Keratinocyte (primary cell): Measurements from ENCODE around the gene NUP214. TPM values are rescaled to one million over a fixed set of nuclear protein-coding genes. Genes with fewer than 3 reads are reported as not detected.

Source experiments
- DNase-seq: peaks from one replicate; pipeline ENCODE4 v3.0.0-alpha.2; 2011; ENCODE audit warnings: low read depth, missing footprints, low spot score
- FAIRE-seq: peaks from 2 replicates; lab custom pipeline; 2011; peaks lifted over from hg19 to GRCh38; lab: Jason Lieb, UNC
- H2AFZ ChIP-seq: 2 replicates; pipeline ENCODE4 v1.6.0; 2012; ENCODE audit warnings: low read length, control low read depth, inconsistent platforms; ENCODE audit not compliant: control insufficient read depth
- H3K27ac ChIP-seq: 2 replicates; pipeline ENCODE4 v1.5.1; 2011; ENCODE audit warnings: low read length; ENCODE audit not compliant: control insufficient read depth, insufficient read depth
- H3K27me3 ChIP-seq: 3 replicates; pipeline ENCODE4 v1.6.0; 2011; ENCODE audit warnings: low read length; ENCODE audit not compliant: control insufficient read depth, insufficient read depth; ENCODE audit errors: extremely low read depth
- H3K36me3 ChIP-seq, 2 experiments: 2 replicates in 1 of 2; 3 replicates in 1 of 2; pipeline ENCODE4 v1.5.1; 2011; ENCODE audit warnings: low read length in 2 of 2, mild to moderate bottlenecking in 1 of 2; ENCODE audit not compliant: control insufficient read depth in 2 of 2, insufficient read depth in 2 of 2; ENCODE audit errors: extremely low read depth in 1 of 2
- H3K4me1 ChIP-seq: 3 replicates; pipeline ENCODE4 v1.5.1; 2011; ENCODE audit warnings: low read length; ENCODE audit not compliant: control insufficient read depth, insufficient read depth; ENCODE audit errors: extremely low read depth
- H3K4me2 ChIP-seq: 3 replicates; pipeline ENCODE4 v1.6.0; 2011; ENCODE audit warnings: low read depth, low read length; ENCODE audit not compliant: control insufficient read depth, insufficient read depth; ENCODE audit errors: extremely low read depth
- H3K4me3 ChIP-seq, 3 experiments: fragments of 200-600 bp in 1 of 3; sonication (generic) in 1 of 3; 2 replicates in 2 of 3; 3 replicates in 1 of 3; pipeline ENCODE4 v1.5.1; 2011 to 2016; ENCODE audit warnings: low read length in 3 of 3, mild to moderate bottlenecking in 3 of 3, control low read depth in 2 of 3, inconsistent platforms in 1 of 3, low read depth in 1 of 3, mixed read lengths in 1 of 3, mixed run types in 1 of 3, moderate library complexity in 1 of 3; ENCODE audit not compliant: control insufficient read depth in 2 of 3, insufficient read depth in 2 of 3; ENCODE audit errors: extremely low read depth in 1 of 3
- H3K79me2 ChIP-seq: 2 replicates; pipeline ENCODE4 v1.6.0; 2012; ENCODE audit warnings: low read length; ENCODE audit not compliant: control insufficient read depth, insufficient read depth
- H3K9ac ChIP-seq: 3 replicates; pipeline ENCODE4 v1.6.0; 2011; ENCODE audit warnings: low read length; ENCODE audit not compliant: control insufficient read depth, insufficient read depth; ENCODE audit errors: extremely low read depth
- H3K9me1 ChIP-seq: 3 replicates; pipeline ENCODE4 v1.6.0; 2011; ENCODE audit warnings: low read length; ENCODE audit not compliant: control insufficient read depth, insufficient read depth; ENCODE audit errors: extremely low read depth
- H3K9me3 ChIP-seq: 2 replicates; pipeline ENCODE4 v1.5.1; 2012; ENCODE audit warnings: low read depth, low read length; ENCODE audit not compliant: control insufficient read depth
- H4K20me1 ChIP-seq: 3 replicates; pipeline ENCODE4 v1.6.0; 2011; ENCODE audit warnings: low read length; ENCODE audit not compliant: control insufficient read depth, insufficient read depth; ENCODE audit errors: extremely low read depth
- CTCF ChIP-seq, 3 experiments: IDR thresholded peaks in 1 of 3; conservative IDR thresholded peaks in 1 of 3; optimal IDR thresholded peaks in 1 of 3; 2 replicates in 2 of 3; 3 replicates in 1 of 3; pipeline versions ENCODE3 to v1.5.1; 2011; ENCODE audit warnings: low read length in 3 of 3, mild to moderate bottlenecking in 3 of 3, moderate library complexity in 2 of 3, control low read depth in 1 of 3, inconsistent platforms in 1 of 3; ENCODE audit not compliant: insufficient read depth in 2 of 3; ENCODE audit errors: extremely low read depth in 1 of 3
- EZH2 ChIP-seq: IDR thresholded peaks from one replicate; pipeline ENCODE4 v1.6.1; 2012; ENCODE audit warnings: inconsistent platforms, mild to moderate bottlenecking, low read length, moderate library complexity
- dilution Hi-C: fragments of 300-500 bp; cut with MboI; formaldehyde crosslinking; loops from one replicate; pipeline ENCODE4 v1.7.0; 2020; ENCODE audit warnings: low sequenced_read_pairs; ENCODE audit not compliant: extremely low pct_ligation_motif_present
- polyA plus RNA-seq, 5 experiments: library from polyadenylated mRNA; depleted of rRNA in 3 of 5; stranded (reverse) in 3 of 5; stranded (forward) in 1 of 5; unstranded in 1 of 5; fragments of >200 nt; gene quantifications; 1 replicate in 1 of 5; 2 replicates in 3 of 5; 3 replicates in 1 of 5; pipeline versions ENCODE4 v1.2.1 to v1.2.3, GENCODE V29; 2011 to 2012; ENCODE audit warnings: missing spikeins in 2 of 5, low read depth in 1 of 5, low replicate concordance in 1 of 5

Gene NUP214
- polyA plus RNA-seq, 1 donor (not counting 4 experiments of a cell fraction or from before 2014, with no cell fraction given) = 7.3 TPM

GRCh38 chr9:131081868-131082267 lies 43.5 kb upstream of the NUP214 start:
- FAIRE-seq (no peak), DNase-seq (no peak)
- no peaks in the 10 kb centered on the region for H4K20me1 ChIP-seq
- no peak overlapping the region for H2AFZ ChIP-seq
- H3K4me3 ChIP-seq = no peak overlapping the region
- no peaks in the 10 kb centered on the region for H3K9me3 ChIP-seq
- TF ChIP-seq EZH2 (no peak), CTCF (optimal IDR thresholded peaks at IDR 0.05 in 1 of 3, IDR thresholded peaks at IDR 0.05 in 1 of 3, conservative IDR thresholded peaks at IDR 0.05 in 1 of 3; ENCODE audit: extremely low read depth in 1 of 3, insufficient read depth in 2 of 3, low read length in 3 of 3) (no peak)
- H3K9ac ChIP-seq = no peak overlapping the region
- H3K79me2 ChIP-seq = no peaks in the 10 kb centered on the region
- H3K4me1 ChIP-seq = peaks cover 11% of the 10 kb centered on the region
- dilution Hi-C loops = no loop called here
- H3K36me3 ChIP-seq = no peaks in the 10 kb centered on the region
- no peak overlapping the region for H3K4me2 ChIP-seq
- H3K27ac ChIP-seq = no peak overlapping the region
- H3K9me1 ChIP-seq = no peaks in the 10 kb centered on the region
- peaks cover 14% of the 10 kb centered on the region for H3K27me3 ChIP-seq

GRCh38 chr9:131082774-131083512 lies 42.4 kb upstream of the NUP214 start:
- Histone ChIP-seq H3K27me3 (peaks cover 14% of the 10 kb centered on the region), H4K20me1 (no peaks in the 10 kb centered on the region), H3K4me1 (peaks cover 11% of the 10 kb centered on the region), H3K4me3 (no peak overlapping the region), H3K4me2 (peak overlapping the region; percentile 7), H3K36me3 (no peaks in the 10 kb centered on the region), H3K9me1 (no peaks in the 10 kb centered on the region), H3K79me2 (no peaks in the 10 kb centered on the region), H3K9ac (no peak overlapping the region), H3K9me3 (no peaks in the 10 kb centered on the region), H3K27ac (no peak overlapping the region), H2AFZ (no peak overlapping the region)
- peak; percentile 7 for DNase-seq
- dilution Hi-C loops = no loop called here
- FAIRE-seq = no peak
- peak in 1 of 3 experiments; percentile 7 for TF ChIP-seq CTCF (optimal IDR thresholded peaks at IDR 0.05 in 1 of 3, IDR thresholded peaks at IDR 0.05 in 1 of 3, conservative IDR thresholded peaks at IDR 0.05 in 1 of 3; ENCODE audit: extremely low read depth in 1 of 3, insufficient read depth in 2 of 3, low read length in 3 of 3)
- TF ChIP-seq EZH2 = no peak
